ENCODE results near the gene MRAS.

Gene MRAS

GRCh38 chr3:138347960-138348753 lies at the start of gene MRAS:
MRAS (plus strand) TSS chr3:138348579; CDS start chr3:138372884, 24,305 bp downstream.
- DNase-seq (ENCODE audit: low read depth, low spot score): no peak
- H3K27ac ChIP-seq: peak within 1 kb of the TSS; percentile 18

GRCh38 chr3:138300647-138301046 lies 47.7 kb upstream of the MRAS start:
- no peak overlapping the region for H3K27ac ChIP-seq
- DNase-seq (ENCODE audit: low read depth, low spot score): no peak

- no peak overlapping the region for H3K27ac ChIP-seq
- DNase-seq (ENCODE audit: low read depth, low spot score): no peak
These were observed 44.9 kb upstream of the MRAS start for GRCh38 chr3:138303474-138303873.

GRCh38 chr3:138307899-138308298 lies 40.5 kb upstream of the MRAS start:
- no peak overlapping the region for H3K27ac ChIP-seq
- DNase-seq (ENCODE audit: low read depth, low spot score): no peak

- H3K27ac ChIP-seq: no peak overlapping the region
- DNase-seq (ENCODE audit: low read depth, low spot score): no peak
These were observed 39.6 kb upstream of the MRAS start for GRCh38 chr3:138308783-138309182.

GRCh38 chr3:138310494-138310893 lies 37.9 kb upstream of the MRAS start:
- no peak for DNase-seq (ENCODE audit: low read depth, low spot score)
- no peak overlapping the region for H3K27ac ChIP-seq

- no peak for DNase-seq (ENCODE audit: low read depth, low spot score)
- H3K27ac ChIP-seq: peak overlapping the region; percentile 7
These were observed 33.6 kb upstream of the MRAS start for GRCh38 chr3:138314751-138315150.

GRCh38 chr3:138317687-138318086 lies 30.7 kb upstream of the MRAS start:
- H3K27ac ChIP-seq: no peak overlapping the region
- no peak for DNase-seq (ENCODE audit: low read depth, low spot score)

GRCh38 chr3:138323971-138324370 lies 24.4 kb upstream of the MRAS start:
- no peak overlapping the region for H3K27ac ChIP-seq
- no peak for DNase-seq (ENCODE audit: low read depth, low spot score)

GRCh38 chr3:138325990-138326389 lies 22.4 kb upstream of the MRAS start:
- peak overlapping the region; percentile 80 for H3K27ac ChIP-seq
- DNase-seq (ENCODE audit: low read depth, low spot score): peak; percentile 22

- no peak for DNase-seq (ENCODE audit: low read depth, low spot score)
- peak overlapping the region; percentile 80 for H3K27ac ChIP-seq
These were observed 21.3 kb upstream of the MRAS start for GRCh38 chr3:138326866-138327595.

GRCh38 chr3:138327831-138328230 lies 20.5 kb upstream of the MRAS start:
- DNase-seq (ENCODE audit: low read depth, low spot score): peak; percentile 83
- peak overlapping the region; percentile 80 for H3K27ac ChIP-seq

- DNase-seq (ENCODE audit: low read depth, low spot score): no peak
- peak overlapping the region; percentile 80 for H3K27ac ChIP-seq
These were observed 20.0 kb upstream of the MRAS start for GRCh38 chr3:138328341-138328740.

- DNase-seq (ENCODE audit: low read depth, low spot score): no peak
- peak within 1 kb of the TSS; percentile 80 for H3K27ac ChIP-seq
These were observed 19.0 kb upstream of the MRAS start, which contains the start of gene NME9 for GRCh38 chr3:138329127-138329983. NME9 (minus strand) TSS chr3:138329851; CDS start chr3:138329335, 516 bp downstream.

- no peak for DNase-seq (ENCODE audit: low read depth, low spot score)
- H3K27ac ChIP-seq: no peak overlapping the region
These were observed 18.4 kb upstream of the MRAS start for GRCh38 chr3:138329984-138330293.

- H3K27ac ChIP-seq: no peak overlapping the region
- no peak for DNase-seq (ENCODE audit: low read depth, low spot score)
These were observed 17.1 kb upstream of the MRAS start for GRCh38 chr3:138331143-138331894.

- DNase-seq (ENCODE audit: low read depth, low spot score): no peak
These were observed 15.8 kb upstream of the MRAS start for GRCh38 chr3:138332472-138333073.

GRCh38 chr3:138334608-138335007 lies 13.8 kb upstream of the MRAS start:
- no peak for DNase-seq (ENCODE audit: low read depth, low spot score)
- no peak overlapping the region for H3K27ac ChIP-seq

More at GRCh38 chr3:138332472-138333073, 15.8 kb upstream of the MRAS start:
- H3K27ac ChIP-seq: no peak overlapping the region

- no peak for DNase-seq (ENCODE audit: low read depth, low spot score)
- H3K27ac ChIP-seq: no peak overlapping the region
These were observed 11.9 kb upstream of the MRAS start for GRCh38 chr3:138336454-138336999.

Data from epithelial cell of prostate (primary cell).